AG09319 (cell line): ENCODE measurements around the gene SLC2A13.
A peak's percentile ranks its signal among the peaks of the same experiment; 100 is the strongest.

ENCODE experiments used
- DNase-seq: peaks from one replicate; pipeline ENCODE4 v3.0.0-alpha.2; 2010; ENCODE audit warnings: low read depth; ENCODE audit errors: extremely low read depth
- TF ChIP-seq, protein P1 (sequence below): IDR thresholded peaks from 2 replicates; pipeline ENCODE4 v1.5.1; 2011; ENCODE audit warnings: low read depth, mild to moderate bottlenecking, inconsistent platforms, low read length, moderate library complexity

Gene SLC2A13

GRCh38 chr12:39779768-39780340 is 326.0 kb downstream of the SLC2A13 start:
- TF ChIP-seq, protein P1, sequence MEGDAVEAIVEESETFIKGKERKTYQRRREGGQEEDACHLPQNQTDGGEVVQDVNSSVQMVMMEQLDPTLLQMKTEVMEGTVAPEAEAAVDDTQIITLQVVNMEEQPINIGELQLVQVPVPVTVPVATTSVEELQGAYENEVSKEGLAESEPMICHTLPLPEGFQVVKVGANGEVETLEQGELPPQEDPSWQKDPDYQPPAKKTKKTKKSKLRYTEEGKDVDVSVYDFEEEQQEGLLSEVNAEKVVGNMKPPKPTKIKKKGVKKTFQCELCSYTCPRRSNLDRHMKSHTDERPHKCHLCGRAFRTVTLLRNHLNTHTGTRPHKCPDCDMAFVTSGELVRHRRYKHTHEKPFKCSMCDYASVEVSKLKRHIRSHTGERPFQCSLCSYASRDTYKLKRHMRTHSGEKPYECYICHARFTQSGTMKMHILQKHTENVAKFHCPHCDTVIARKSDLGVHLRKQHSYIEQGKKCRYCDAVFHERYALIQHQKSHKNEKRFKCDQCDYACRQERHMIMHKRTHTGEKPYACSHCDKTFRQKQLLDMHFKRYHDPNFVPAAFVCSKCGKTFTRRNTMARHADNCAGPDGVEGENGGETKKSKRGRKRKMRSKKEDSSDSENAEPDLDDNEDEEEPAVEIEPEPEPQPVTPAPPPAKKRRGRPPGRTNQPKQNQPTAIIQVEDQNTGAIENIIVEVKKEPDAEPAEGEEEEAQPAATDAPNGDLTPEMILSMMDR = no peak
- DNase-seq = no peak

- TF ChIP-seq, protein P1 = no peak
- no peak for DNase-seq
Observed at GRCh38 chr12:39777465-39777864, 328.4 kb downstream of the SLC2A13 start.

GRCh38 chr12:39773266-39773665 is 332.6 kb downstream of the SLC2A13 start:
- no peak for DNase-seq
- TF ChIP-seq, protein P1 = no peak

DNA sequence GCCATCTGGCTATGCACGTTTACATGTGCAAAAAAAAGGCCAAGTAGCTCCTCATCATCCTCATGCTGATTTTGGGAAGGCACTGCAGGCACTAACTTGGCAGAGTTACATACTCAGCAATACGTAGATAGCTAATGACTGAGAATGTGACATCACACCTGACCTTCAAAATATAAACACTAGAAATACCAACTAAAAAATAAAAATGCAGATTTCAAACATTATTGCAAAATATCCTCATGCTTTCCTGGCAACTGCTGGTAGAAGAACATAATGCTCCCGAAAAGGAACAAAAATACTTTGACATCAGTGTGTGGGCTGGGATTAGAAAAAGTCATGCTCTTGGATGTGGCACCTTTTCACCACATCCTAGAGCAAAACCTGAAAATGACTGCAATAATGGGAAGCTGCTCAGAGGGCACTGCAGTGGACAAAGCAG is 333.0 kb downstream of the SLC2A13 start:
- TF ChIP-seq, protein P1 = no peak
- peak; percentile 30 for DNase-seq

DNA sequence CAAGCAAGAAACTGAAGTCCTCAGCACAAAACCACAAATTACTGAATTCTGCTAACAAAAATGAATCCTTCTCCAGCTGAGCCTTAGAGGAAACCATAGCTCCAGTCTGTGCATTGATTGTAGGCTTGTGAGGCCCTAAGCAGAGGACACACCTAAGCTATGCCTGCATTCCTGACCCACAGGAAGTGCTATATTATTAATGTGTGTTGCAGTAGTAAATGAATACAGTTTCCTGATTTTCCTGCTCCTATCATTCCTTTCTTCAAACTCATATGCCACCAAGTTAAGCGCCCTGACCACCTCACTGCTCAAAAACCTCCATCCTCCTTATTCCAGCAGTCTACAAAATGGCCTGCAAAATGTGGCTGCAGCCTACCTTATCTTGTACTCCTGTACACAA is 334.4 kb downstream of the SLC2A13 start:
- TF ChIP-seq, protein P1 = no peak
- DNase-seq = no peak

DNA sequence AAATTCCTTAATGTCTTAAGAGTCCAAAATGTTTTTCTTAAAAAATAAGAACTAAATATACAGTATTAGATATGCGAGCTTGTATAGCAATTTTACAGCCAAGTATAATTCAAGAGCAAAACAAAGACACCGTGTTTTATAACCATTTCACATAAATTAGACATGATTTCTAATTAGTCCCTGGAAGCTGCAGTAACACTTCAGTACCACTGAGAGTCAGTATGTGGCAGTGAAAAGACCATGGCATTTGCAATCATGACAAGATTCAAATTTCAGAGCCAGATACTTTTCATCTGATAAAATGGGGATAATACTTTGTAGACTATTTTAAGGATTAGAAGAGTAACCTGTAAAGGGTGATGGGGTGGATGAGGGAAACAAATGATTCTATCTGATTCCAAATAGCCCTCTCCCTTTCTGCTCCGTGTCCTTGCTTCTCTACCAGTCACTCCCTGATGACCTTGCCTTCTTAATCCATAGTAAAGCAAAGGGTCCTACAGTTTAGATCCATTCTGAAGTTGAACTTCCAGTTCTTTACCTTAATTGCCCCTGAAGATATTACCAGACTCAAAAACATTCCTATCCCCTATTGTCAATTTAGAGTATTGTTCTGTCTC is 340.8 kb downstream of the SLC2A13 start:
- TF ChIP-seq, protein P1 = peak; percentile 94
- DNase-seq = peak; percentile 19

DNA sequence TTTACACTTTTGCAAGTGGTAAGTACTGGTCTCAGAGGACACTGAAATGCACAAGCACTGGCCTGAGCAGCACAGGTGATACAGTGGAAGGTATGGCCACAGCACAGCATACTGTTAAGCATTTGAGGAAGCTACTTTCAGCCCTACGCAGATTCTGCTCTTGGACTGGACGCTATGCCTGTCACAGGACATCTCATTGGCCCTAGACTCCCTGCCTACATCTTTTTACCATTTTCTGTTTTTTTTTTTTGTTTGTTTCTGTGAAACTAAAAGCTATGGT is 342.1 kb downstream of the SLC2A13 start:
- TF ChIP-seq, protein P1 = no peak

More for the DNA sequence above, 342.1 kb downstream of the SLC2A13 start:
- DNase-seq = no peak
